Activated CD4-positive, alpha-beta T cell treated with anti-CD3 and anti-CD28 coated beads, Interleukin-2, Interleukin-4, amounts not matched to agents 100 ng/mL and 50 ng/mL, durations not matched to agents 16 hours and 8 hours (primary cell): ENCODE data around the gene DCST2.
A peak's percentile ranks its signal among the peaks of the same experiment; 100 is the strongest.

Experiments used
- DNase-seq: peaks from one replicate; pipeline ENCODE4 v3.0.0-alpha.2; 2020; ENCODE audit warnings: low spot score

DCST2 gene

GRCh38 chr1:155010211-155010918 lies 23.2 kb downstream of the DCST2 start:
- peak; percentile 61 for DNase-seq

- DNase-seq, result no peak
These were observed 23.8 kb downstream of the DCST2 start for GRCh38 chr1:155009742-155010141.

- DNase-seq, result no peak
These were observed 24.3 kb downstream of the DCST2 start for GRCh38 chr1:155009221-155009711.

- DNase-seq, result peak; percentile 79
These were observed 25.3 kb downstream of the DCST2 start for GRCh38 chr1:155008015-155008941.

GRCh38 chr1:155007251-155007828 lies 26.2 kb downstream of the DCST2 start:
- DNase-seq, result no peak

- DNase-seq, result peak; percentile 79
These were observed 26.9 kb downstream of the DCST2 start for GRCh38 chr1:155006601-155007101.

GRCh38 chr1:155005076-155006011 lies 28.2 kb downstream of the DCST2 start:
- no peak for DNase-seq

GRCh38 chr1:155004352-155005075 lies 29.1 kb downstream of the DCST2 start:
- no peak for DNase-seq

- DNase-seq, result no peak
These were observed 29.7 kb downstream of the DCST2 start for GRCh38 chr1:155003766-155004351.

- no peak for DNase-seq
These were observed 30.3 kb downstream of the DCST2 start for GRCh38 chr1:155003227-155003765.

GRCh38 chr1:155002464-155003226 lies 30.9 kb downstream of the DCST2 start, which contains the start of gene ZBTB7B:
ZBTB7B (plus strand) TSS chr1:155002802; CDS start chr1:155014661, 11,859 bp downstream.
- no peak for DNase-seq

- peak; percentile 99 for DNase-seq
These were observed 31.7 kb downstream of the DCST2 start for GRCh38 chr1:155001675-155002463.

- no peak for DNase-seq
These were observed 32.2 kb downstream of the DCST2 start for GRCh38 chr1:155001425-155001674.

GRCh38 chr1:155000726-155001424 lies 32.7 kb downstream of the DCST2 start:
- peak; percentile 86 for DNase-seq

GRCh38 chr1:155000411-155000725 lies 33.2 kb downstream of the DCST2 start:
- DNase-seq, result no peak

GRCh38 chr1:154999571-155000410 lies 33.8 kb downstream of the DCST2 start:
- no peak for DNase-seq
